HG02884 (cell line): ENCODE results near the gene NKX2-4.
"Not testable (repeated sequence)": the region's sequence is repeated elsewhere in the genome, so short reads cannot be mapped to it uniquely, and the experiment has no call there.

Experiments
- ATAC-seq: cut with Tn5 transposase; IDR thresholded peaks from one replicate; pipeline ENCODE4 v1.9.1; 2021; ENCODE audit warnings: mild to moderate bottlenecking, moderate library complexity; ENCODE audit not compliant: unreplicated experiment

NKX2-4 gene

DNA sequence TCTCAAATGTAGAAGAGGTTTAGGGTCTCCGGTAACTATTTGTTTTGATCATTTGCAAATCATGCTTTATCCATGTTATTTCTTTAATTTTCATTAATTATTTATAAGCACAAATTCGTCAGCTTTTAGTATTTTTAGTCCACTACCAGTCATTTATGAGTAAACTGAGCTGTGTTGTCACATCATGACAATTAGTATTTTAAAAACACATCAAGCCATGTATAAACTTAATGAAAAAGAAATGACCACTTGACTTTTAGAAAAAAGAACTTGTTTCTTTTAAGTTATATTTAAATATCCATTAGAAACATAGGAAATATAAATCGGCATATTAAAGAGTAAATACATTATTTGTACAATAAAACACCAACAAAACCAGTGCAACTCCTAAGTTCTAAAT is 2.8 kb downstream of the NKX2-4 start:
- ATAC-seq: no peak

DNA sequence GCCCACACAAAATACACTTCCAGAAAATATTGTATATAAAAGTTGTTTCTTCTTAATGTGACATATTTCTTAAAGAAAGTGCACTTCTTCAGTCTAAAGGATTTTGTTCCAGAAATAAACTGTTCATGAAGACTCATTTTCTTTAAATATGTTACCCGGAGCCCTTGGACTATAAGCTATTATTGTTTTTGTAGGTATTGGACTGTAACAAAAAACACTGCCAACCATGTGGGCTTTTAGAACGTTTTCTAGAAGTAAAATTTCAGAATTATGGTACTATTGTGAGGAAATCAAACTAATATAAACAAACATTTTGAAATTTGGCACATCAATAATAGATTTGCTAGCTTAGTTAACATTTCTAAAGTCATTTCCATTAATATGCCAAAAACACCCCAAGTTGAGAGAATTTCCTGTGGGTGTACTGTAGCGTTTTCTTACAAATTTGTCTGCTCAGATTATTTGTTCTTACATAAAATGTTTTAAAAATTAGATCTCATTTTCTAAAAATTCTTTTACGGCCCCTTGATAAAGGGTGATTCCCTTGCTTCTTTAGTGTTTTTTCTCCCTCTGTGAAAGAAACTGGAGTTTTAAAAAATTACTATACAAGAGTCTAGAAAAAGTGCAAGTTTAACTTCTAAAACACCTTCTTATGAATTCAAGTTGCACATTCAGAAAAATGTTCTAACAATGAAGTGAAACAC is 3.4 kb downstream of the NKX2-4 start:
- no peak for ATAC-seq

DNA sequence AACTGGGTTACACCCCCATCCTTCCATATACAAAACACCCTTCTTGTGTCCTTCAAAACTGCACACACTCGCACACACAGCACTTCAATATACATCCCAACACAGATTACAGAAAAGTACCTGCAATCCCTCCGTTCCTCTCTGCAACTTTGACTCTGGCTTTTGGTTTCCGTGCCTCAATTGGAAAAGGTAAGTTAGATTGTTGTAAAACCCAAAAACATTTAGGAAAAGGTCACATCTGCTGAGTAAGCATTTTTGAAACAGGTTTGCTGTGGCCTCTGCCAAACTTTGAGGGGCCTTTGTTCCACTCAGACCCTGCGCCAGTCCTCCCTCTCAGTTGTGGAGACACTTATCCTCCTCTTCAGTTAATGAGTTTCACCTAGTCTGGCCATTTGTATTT is 4.2 kb downstream of the NKX2-4 start:
- ATAC-seq: no peak

DNA sequence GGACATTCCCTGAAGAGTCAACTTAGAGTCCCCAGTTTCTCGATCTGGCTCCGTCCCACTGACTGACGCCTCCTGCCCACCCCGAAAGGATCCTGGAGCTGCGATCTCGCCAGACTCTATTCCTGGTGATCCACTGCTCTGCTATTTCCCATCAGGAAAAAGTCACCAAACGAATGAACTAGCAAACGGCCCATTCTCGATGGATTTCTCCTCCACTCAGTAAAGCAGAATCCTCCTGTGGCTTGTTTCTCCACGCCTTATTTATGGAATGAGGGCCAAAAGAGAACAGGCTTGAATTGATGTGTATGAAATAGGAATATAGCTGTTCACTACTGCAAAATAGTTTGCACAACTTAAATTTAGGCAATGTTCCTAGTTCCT is 5.4 kb downstream of the NKX2-4 start:
- no peak for ATAC-seq

DNA sequence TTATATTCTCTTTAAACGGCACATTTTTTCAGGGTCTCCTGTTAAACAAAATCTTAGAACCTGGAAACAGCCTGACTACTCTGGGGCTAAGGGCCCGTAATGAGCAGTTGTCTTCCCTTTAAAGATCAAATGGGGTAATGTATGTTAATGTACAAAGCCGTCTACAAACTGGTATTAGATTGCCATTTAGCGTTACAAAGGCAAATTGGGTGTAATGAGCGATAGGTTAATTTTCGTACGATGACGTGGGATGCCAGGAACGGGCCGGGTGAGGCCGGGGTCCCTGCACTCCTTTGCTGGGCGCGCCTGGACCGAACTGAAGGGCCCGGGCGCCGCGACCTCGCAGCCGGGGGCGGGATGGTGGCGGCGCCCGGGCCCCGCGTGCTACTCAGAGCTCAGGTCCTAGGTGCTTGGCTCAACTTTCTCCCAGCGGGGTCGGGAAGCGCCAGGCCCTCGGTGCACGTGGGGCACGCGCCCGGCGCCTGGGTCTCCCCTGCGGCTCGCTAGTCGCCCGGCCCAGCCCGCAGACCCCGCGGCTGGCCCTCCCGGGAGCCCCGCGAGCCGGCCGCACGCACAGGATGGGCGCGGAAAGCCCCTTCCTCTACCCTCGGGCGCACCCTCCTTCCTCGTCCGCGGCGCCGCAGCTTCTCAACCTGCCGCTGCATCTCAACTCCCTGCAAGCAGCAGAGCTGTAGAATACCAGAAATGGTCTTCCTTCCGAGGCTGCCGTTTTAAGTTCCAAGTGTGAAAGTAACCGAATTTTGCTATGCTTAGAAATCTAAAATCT is 5.9 kb downstream of the NKX2-4 start:
- ATAC-seq: no peak

DNA sequence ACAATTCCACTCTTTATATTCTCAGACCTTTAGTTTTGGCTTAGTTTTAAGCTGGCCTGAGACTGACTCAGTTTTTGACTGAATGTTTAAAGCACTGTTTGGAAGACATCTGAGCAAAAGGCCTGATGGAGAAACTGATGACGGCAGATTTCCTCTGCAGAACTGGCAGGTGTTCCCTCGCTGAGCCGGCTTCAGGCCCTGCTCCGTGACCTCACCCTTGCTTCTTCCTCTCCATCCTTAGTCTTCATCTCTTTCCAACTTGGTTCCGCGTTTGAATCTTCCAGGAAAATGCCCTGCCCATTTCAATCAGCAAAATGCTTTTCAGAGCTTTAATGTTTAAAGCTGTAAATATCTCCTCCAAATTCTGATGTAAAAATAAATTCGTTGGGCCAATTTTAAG is 6.6 kb downstream of the NKX2-4 start:
- no peak for ATAC-seq

DNA sequence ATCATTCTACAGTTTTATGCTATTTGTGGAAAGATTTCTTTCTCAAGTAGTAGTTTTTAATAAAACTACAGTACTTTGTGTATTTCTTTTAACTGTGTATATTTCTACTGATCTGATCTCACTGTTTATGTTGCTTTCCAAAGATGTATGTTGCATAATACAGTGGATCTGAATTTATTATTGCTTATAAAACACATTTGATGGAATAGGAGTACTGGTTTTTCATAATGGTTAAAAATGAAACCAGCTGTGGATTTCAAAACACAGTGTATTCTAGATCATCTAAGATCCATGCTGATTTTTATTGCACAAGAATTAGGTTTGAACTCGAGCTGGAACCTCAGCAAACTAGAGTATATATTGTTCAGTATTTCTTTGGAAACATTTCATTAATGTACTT is 8.0 kb downstream of the NKX2-4 start:
- ATAC-seq: no peak

DNA sequence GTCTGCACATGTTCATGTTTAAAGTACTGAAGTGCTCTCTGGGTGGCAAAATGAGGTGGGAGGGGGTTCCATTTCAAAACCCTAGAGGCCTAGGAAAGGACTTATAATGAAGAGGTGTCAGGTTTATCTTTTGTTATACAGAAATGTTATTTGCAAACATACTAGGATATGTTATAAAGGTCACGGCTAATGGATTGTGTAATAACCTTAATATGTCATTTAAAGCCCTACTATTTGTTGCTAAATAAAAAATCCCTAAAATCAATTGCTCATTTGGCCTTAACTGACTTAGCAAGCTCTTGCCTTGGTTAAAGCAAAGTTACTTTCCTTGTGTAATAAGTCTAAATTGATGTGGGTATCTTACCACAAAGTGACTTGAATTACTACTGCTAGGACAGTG is 8.8 kb downstream of the NKX2-4 start:
- no peak for ATAC-seq

DNA sequence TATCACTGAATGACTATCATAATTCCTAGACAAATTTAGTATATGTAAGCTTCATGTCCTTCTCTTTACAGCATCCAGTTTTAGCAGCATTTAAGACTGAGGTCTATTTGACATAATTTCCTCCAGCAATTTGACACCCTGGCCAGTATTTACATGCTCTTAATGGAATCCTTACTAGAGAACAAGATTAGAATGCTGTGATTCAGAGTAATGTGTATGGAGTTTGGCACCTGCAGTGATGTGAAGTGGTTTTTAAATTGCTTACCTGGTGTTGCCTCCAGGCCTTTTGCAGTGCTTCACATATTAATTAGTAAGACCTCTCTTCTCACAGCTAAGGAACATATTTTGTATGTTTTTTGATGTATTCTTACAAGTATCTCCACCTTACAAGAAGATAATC is 9.8 kb downstream of the NKX2-4 start:
- ATAC-seq: no peak

DNA sequence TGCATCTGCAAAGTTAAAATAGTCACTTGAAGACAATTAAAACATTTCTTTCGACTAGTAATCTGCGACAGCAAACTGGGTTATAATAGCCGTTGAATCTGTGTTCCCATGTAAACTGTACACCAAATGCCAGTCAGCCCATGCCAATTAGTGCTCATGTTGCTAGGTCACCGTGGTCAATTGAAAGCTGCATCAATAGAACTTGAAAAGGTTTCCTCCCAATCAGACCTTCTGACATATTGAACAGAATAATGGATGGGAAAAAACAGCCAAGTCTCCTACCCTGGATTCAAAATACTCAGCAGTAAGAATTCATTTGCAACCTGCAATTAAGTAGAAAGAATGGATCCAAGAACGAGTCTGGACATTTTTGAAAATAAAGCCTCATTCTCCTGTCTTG is 11.2 kb downstream of the NKX2-4 start:
- no peak for ATAC-seq

DNA sequence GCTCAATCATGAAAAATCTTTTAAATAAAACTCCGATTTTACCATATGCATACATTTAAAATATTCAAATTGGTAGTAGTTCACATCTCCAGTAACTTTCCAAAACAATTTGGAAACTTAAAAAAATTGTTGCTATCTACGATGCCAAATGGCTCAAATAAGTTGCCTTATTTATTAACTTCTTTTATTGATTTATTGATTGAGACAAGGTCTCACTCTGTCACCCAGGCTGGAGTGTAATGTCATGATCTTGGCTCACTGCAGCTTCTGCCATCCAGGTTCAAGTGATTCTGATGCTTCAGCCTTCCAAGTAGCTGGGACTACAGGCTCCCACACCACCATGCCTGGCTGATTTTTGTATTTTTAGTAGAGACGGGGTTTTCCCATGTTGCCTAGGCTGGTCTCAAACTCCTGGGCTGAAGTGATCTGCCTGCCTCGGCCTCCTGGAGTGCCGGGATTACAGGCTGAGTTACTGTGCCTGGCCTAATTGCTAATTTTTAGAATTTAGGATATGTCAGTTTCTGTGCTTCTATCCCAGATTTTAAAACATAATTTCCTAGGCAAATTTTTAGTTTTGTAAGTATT is 12.9 kb downstream of the NKX2-4 start:
- ATAC-seq: no peak

DNA sequence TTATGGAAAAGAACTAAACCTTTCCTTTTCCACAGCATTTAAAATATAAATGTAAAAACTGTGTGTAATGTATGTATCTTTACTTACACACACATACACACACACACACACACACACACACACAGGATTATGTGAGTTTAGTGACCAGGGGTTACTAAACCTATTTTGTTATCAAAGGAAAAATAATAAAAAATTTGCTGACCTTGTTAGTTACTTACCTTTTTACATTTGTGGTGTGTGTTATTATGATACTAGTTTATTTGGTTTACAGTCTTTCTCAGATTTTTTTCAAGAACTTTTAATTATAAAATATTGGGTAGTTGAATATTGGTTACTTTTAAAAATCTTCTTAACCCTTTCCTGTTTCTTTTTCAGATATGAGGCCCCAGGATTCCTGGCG is 15.7 kb downstream of the NKX2-4 start:
- ATAC-seq: no peak

DNA sequence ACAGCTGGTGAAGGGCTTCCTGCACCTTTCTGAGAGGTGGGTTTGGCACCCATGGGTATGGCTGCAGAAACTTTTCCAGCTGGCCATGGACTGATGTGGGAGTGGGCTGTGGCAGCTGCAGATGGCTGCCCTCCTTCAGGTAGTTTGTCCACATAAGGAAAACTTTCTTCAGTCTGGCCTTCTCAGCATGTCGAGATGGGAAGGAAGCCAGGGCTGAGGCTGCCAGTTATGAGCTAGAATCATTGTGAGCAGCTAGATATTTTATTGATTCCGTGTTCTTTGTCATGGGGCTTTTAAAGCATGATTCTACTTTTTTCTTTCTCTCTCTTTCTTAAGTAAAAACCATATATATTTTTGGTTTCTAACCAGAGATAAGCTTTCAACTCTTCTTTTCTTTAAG is 16.6 kb downstream of the NKX2-4 start:
- ATAC-seq: no peak

DNA sequence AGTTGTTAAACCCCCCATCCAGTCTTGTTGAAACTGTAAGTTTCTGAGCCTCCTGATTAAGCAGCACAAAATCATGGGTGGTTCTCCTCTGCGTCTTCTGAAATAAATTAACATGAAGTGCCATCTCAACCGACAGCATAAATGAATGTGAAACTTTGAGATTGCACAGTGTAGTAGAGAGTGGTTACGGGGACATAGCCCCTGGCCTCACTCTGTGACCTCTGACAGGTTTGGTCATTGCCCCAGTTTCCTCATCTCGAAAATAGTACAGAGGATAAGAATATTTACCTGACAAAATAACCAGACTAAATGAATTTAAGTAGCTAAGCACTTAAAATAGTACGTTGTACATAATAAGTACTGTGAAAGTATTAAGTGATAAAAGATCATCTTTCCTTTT is 19.1 kb downstream of the NKX2-4 start:
- no peak for ATAC-seq

DNA sequence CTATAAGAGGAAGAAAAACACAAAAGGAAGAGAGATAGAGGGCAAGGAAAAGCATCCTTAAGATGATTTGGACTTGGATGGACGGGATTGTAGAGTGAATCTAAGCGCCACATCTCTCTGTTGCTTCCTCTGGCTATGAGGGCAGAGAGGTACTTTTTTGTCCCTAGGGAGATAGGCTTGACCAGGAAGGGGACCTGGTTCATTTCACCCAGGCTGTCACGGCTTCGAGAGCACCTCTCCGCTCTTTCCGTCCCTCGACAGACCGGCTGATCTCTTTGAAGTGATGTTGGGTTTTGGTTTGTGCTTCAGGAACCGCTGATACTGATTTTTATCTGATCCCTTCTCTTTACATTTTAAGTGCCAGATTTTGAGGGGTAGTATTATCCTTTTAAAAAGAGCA is 19.6 kb downstream of the NKX2-4 start:
- ATAC-seq: no peak

DNA sequence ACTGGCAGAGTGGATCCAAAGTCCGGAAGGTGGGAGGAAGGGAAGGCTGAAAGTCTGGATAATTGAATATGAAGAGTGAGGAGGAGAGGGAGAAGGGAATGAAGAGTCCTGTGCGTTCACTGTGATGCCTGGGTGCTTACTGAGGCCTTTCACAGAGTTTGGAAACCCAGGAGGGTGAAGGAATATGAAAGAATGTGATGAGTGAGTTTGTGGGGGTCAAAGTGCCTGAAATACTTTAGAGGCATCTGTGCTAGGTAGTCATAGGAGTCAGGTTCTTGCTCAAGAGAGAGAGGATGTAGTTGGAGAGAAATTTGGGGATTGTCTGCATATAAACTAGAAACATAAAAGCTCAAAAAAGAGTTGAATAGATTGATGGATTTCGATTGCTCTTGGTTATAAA is 20.7 kb downstream of the NKX2-4 start:
- no peak for ATAC-seq

DNA sequence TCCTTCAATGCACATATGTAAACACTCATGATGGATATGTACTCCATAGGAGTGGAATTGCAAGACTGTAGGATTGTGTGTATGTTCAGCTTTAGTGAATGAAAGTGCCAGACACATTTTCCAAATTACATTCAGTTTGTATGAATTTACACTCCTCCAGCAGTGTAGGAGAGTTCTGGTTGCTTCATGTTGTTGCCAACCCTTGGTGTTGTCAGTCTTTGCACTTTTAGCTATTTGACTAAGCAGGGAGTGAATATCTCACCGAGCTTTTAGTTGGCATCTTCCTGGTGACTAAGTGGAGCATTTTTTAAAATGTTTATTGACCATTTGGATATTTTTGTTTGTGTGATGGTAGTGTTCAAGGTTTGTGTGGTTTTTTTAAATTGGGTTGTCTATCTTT is 23.9 kb downstream of the NKX2-4 start:
- no peak for ATAC-seq

DNA sequence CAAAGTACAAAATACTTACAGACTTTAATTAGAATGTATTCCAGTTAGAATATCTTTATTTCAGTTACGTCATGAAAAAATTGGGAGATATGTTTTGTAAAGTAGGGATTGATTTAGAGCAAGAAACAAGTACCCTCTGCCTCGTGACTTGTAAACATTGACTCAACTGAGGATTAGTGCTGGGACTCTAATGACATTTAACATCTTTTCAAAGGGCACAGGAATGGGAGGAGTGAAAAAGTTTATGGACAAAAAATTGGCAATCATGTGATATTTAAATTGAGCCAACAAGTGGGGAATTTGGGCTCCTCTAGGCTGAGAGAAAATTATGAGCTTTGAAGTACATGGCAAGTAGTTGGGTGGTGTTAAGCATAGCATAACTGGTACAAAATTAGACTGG is 25.3 kb downstream of the NKX2-4 start:
- no peak for ATAC-seq

DNA sequence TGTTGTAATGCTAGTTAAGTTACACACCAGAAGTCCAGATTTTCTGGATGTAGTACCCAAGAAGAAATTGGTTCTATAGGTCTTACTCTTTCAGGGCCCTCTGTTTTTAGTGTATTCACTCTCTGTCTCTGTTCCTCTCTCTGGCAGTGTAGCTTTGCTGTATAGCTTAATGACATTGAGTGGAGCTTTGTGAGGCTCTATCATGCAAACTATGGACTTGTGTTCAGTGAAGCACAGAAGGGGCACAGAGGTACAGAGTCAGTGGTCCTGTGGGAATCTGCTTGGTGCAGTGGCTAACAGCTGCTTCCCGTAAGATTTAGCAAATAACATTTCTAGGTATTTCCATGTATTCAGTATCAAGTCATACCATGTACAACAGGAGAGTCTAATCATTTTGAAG is 26.1 kb downstream of the NKX2-4 start:
- no peak for ATAC-seq

DNA sequence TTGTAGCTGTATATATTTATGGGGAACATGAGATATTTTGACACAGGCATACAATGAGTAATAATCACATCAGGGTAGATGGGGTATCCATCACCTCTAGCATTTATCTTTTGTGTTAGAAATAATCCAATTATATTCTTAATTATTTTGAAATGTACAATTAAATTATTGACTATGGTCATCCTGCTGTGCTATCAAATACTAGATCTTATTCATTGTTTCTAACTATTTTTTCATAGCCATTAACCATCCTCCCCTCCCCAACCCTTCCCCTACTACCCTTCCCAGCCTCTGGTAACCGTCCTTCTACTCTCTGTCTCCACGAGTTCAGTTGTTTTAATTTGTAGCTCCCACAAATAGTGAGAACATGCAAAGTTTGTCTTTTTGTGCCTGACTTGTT is 28.5 kb downstream of the NKX2-4 start:
- ATAC-seq: no peak

DNA sequence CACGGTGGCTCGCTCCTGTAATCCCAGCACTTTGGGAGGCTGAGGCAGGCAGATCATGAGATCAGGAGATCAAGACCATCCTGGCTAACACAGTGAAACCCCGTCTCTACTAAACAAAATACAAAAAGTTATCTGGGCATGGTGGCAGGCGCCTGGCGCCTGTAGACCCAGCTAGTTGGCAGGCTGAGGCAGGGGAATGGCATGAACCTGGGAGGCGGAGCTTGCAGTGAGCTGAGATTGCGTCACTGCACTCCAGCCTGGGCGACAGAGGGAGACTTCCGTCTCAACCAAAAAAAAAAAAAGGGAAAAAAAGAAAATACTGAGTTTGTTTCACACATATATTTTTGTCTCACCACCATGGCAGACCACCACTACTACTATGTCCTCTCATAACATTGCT is 31.1 kb downstream of the NKX2-4 start:
- not testable (repeated sequence) for ATAC-seq

DNA sequence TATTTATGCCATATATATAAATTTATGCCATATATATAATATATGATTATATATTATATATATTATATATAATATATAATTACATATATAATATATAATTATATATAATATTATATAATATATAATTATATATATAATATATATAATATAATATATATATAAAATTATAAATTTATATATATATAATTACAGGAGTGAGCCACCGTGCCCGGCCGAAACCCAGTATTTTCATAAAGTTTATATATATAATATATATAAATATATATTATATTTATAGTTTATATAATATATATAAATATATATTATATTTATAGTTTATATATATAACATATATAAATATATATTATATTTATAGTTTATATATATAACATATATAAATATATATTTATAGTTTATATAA is 31.6 kb downstream of the NKX2-4 start:
- ATAC-seq: no peak
